ENCODE measurements around the gene PREX1. TPM values are rescaled to one million over a fixed set of nuclear protein-coding genes. Genes with fewer than 3 reads are reported as not detected.

The PREX1 gene
- total RNA-seq, 4 donors from 2014 or later: 7.5 to 10.9 (median 9.1) TPM

GRCh38 chr20:48718786-48719578 lies 108.8 kb downstream of the PREX1 start:
- H3K4me3 ChIP-seq: no peak overlapping the region
- DNase-seq (no peak), ATAC-seq (no peak)
- H3K4me1 ChIP-seq: peaks cover 13 to 21% of the 10 kb centered on the region in 2 donors
- H3K27me3 ChIP-seq: no peaks in the 10 kb centered on the region
- no peaks in the 10 kb centered on the region for H3K36me3 ChIP-seq
- no peaks in the 10 kb centered on the region for H3K9me3 ChIP-seq
- in situ Hi-C loops (cut with MboI; ENCODE audit: low sequenced_read_pairs in 4 of 4): no loop called here
- intact Hi-C loops (cut with DNase I; ENCODE audit: low total_unique reads): no loop called here
- H3K27ac ChIP-seq: no peak overlapping the region
- no peak for TF ChIP-seq CTCF (IDR thresholded peaks at IDR 0.05 in 4 of 5, conservative IDR thresholded peaks at IDR 0.05 in 1 of 5)
- no peak for TF ChIP-seq POLR2A (IDR thresholded peaks at IDR 0.05)

- TF ChIP-seq POLR2A (IDR thresholded peaks at IDR 0.05) (no peak), CTCF (IDR thresholded peaks at IDR 0.05 in 4 of 5, conservative IDR thresholded peaks at IDR 0.05 in 1 of 5) (no peak)
- Histone ChIP-seq H3K9me3 (no peaks in the 10 kb centered on the region), H3K36me3 (no peaks in the 10 kb centered on the region), H3K4me1 (peaks cover 8 to 11% of the 10 kb centered on the region in 2 donors), H3K4me3 (no peak overlapping the region), H3K27ac (no peak overlapping the region), H3K27me3 (no peaks in the 10 kb centered on the region)
- ATAC-seq (no peak), DNase-seq (no peak)
- in situ Hi-C loops (cut with MboI; ENCODE audit: low sequenced_read_pairs in 4 of 4) (no loop called here), intact Hi-C loops (cut with DNase I; ENCODE audit: low total_unique reads) (no loop called here)
Measured at GRCh38 chr20:48717680-48718223, 110.0 kb downstream of the PREX1 start.

GRCh38 chr20:48717095-48717672 lies 110.6 kb downstream of the PREX1 start:
- Histone ChIP-seq H3K4me1 (peaks cover 2 to 6% of the 10 kb centered on the region in 2 donors), H3K27me3 (no peaks in the 10 kb centered on the region), H3K4me3 (no peak overlapping the region), H3K27ac (no peak overlapping the region), H3K9me3 (no peaks in the 10 kb centered on the region), H3K36me3 (no peaks in the 10 kb centered on the region)
- intact Hi-C loops (cut with DNase I; ENCODE audit: low total_unique reads) (no loop called here), in situ Hi-C loops (cut with MboI; ENCODE audit: low sequenced_read_pairs in 4 of 4) (no loop called here)
- ATAC-seq (no peak), DNase-seq (no peak)
- TF ChIP-seq CTCF (IDR thresholded peaks at IDR 0.05 in 4 of 5, conservative IDR thresholded peaks at IDR 0.05 in 1 of 5) (no peak), POLR2A (IDR thresholded peaks at IDR 0.05) (no peak)

- Histone ChIP-seq H3K4me3 (no peak overlapping the region), H3K27ac (no peak overlapping the region), H3K27me3 (no peaks in the 10 kb centered on the region), H3K4me1 (peaks cover 0 to 2% of the 10 kb centered on the region in 2 donors), H3K9me3 (no peaks in the 10 kb centered on the region), H3K36me3 (no peaks in the 10 kb centered on the region)
- TF ChIP-seq POLR2A (IDR thresholded peaks at IDR 0.05) (no peak), CTCF (IDR thresholded peaks at IDR 0.05 in 4 of 5, conservative IDR thresholded peaks at IDR 0.05 in 1 of 5) (no peak)
- no peak for DNase-seq
- no peak for ATAC-seq
- intact Hi-C loops (cut with DNase I; ENCODE audit: low total_unique reads): no loop called here
- in situ Hi-C loops (cut with MboI; ENCODE audit: low sequenced_read_pairs in 4 of 4): no loop called here
Measured at GRCh38 chr20:48716541-48716940, 111.3 kb downstream of the PREX1 start.

Measured in gastrocnemius medialis (tissue), 4 donors.